Measurements from ENCODE around the gene TMEM145.

The TMEM145 gene

GRCh38 chr19:42282819-42283187 lies 30.3 kb upstream of the TMEM145 start:
- TF ChIP-seq CTCF (conservative IDR thresholded peaks at IDR 0.05; ENCODE audit: low read depth, low read length) = no peak
- H3K4me3 ChIP-seq (ENCODE audit: low read length) = peak overlapping the region; percentile 32
- DNase-seq (ENCODE audit: low read depth) = no peak

DNA sequence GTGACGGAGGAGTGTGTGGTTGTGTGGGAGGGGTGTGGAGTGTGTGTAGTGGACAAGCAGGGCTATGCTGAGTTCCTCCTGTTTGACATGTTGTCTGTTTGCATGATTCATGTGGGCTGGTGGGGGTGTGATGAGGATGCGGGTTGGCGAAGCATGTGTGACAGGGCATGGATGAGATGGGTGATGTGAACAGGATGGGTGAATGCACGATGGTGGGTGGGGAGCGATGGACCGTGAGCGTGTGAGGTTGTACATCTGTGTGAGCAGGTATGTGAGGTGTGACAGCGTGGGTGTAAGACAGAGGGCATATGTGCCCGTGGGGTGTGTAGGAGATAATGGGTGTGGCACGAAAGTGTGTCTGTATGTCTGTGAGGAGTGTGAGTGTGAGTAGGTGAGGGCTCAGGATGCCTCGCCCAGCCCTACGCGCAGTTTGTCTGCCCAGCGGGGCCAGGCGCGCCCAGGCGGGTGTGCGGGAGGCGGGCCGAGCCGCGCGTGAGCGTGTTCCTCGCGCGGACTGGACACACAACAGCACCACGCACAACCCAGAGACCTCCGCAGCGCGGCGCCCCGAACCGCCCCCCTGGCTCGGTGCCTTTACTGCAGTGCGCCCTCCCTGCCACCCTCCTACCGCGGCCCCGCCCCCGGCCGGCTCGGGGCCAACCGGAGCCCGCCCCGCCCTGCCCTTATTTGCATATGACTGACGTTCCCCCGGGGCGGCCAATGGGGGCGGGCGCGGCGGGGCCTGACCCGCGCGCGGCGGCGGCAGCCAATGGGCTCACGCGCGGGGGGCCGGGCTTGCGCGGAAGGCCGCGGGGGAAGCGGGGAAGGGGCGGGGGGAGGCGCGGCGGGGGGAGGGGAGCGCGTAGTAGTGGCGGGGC lies 29.7 kb upstream of the TMEM145 start:
- H3K4me3 ChIP-seq (ENCODE audit: low read length) = peak overlapping the region; percentile 32
- peak; percentile 66 for DNase-seq (ENCODE audit: low read depth)
- TF ChIP-seq CTCF (conservative IDR thresholded peaks at IDR 0.05; ENCODE audit: low read depth, low read length) = no peak

GRCh38 chr19:42284066-42284501 lies 29.0 kb upstream of the TMEM145 start:
- no peak for DNase-seq (ENCODE audit: low read depth)
- peak overlapping the region; percentile 19 for H3K4me3 ChIP-seq (ENCODE audit: low read length)
- TF ChIP-seq CTCF (conservative IDR thresholded peaks at IDR 0.05; ENCODE audit: low read depth, low read length) = no peak

- DNase-seq (ENCODE audit: low read depth) = no peak
- H3K4me3 ChIP-seq (ENCODE audit: low read length) = peak overlapping the region; percentile 79
- TF ChIP-seq CTCF (conservative IDR thresholded peaks at IDR 0.05; ENCODE audit: low read depth, low read length) = no peak
Observed at GRCh38 chr19:42284591-42285341, 28.3 kb upstream of the TMEM145 start.

DNA sequence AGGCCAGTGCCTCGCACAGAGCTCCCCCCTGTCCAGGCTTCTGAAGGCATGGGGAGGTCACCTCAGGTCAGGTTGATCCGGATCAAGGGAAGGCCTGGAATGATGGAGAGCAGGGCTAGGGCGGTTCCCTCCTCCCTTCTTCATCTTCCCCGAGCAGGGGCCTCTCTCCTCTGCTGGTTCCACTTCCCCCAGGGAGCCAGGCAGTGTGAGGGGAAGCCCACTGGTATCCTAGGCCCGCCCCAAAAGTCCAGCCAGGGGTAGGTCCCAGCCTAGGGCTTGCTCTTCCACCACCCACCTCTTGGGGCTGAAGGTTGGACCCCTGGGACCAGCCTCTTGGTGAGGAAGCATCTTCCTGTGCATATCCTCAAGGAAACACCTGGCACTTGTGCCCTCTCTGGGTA lies 27.6 kb upstream of the TMEM145 start:
- peak; percentile 11 for TF ChIP-seq CTCF (conservative IDR thresholded peaks at IDR 0.05; ENCODE audit: low read depth, low read length)
- H3K4me3 ChIP-seq (ENCODE audit: low read length) = peak overlapping the region; percentile 79
- no peak for DNase-seq (ENCODE audit: low read depth)

DNA sequence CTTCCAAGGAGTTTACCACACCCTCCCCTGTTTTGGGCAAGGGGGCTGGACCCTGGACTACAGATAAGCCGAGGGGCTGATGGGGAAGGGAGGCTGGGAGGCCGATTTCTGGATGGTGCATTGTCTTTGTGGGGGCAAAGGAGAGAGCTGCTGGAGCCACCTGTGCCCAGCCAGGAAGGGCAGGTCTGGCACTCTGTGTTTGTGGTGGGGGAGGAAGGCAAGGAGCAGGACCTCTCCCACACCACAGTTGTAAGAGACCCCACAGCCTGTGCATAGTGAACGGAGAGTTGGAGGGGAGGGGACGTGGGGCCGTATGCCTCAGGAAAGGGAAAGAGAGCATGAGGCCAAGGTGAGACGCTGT lies 27.1 kb upstream of the TMEM145 start:
- peak overlapping the region; percentile 79 for H3K4me3 ChIP-seq (ENCODE audit: low read length)
- DNase-seq (ENCODE audit: low read depth) = no peak
- no peak for TF ChIP-seq CTCF (conservative IDR thresholded peaks at IDR 0.05; ENCODE audit: low read depth, low read length)

Data from retinal pigment epithelial cell (primary cell).